GM12878 (cell line): ENCODE measurements around the gene UQCRQ. TPM values are rescaled to one million over a fixed set of nuclear protein-coding genes. Genes with fewer than 3 reads are reported as not detected.

Experiments
- CHD2 ChIP-seq: IDR thresholded peaks from 2 replicates; pipeline ENCODE4 v1.6.1; 2011; ENCODE audit warnings: low read depth, low read length, improper control_type of control experiment, borderline replicate concordance
- E2F8 ChIP-seq: fragments of 450-650 bp; IDR thresholded peaks from 2 replicates; pipeline ENCODE4 v1.6.1; 2018; ENCODE audit warnings: mild to moderate bottlenecking, low read depth, moderate library complexity; ENCODE audit not compliant: partially characterized antibody
- ESRRA ChIP-seq: IDR thresholded peaks from 2 replicates; pipeline ENCODE4 v1.6.1; 2012; ENCODE audit warnings: mild to moderate bottlenecking, low read length, improper control_type of control experiment
- IRF5 ChIP-seq: fragments of 450-650 bp; IDR thresholded peaks from 2 replicates; pipeline ENCODE4 v1.6.1; 2017; ENCODE audit warnings: borderline replicate concordance
- MAX ChIP-seq: IDR thresholded peaks from 2 replicates; pipeline ENCODE4 v1.6.1; 2012; ENCODE audit warnings: low read depth, low read length, improper control_type of control experiment
- NFIC ChIP-seq: IDR thresholded peaks from 2 replicates; pipeline ENCODE4 v1.6.1; 2012; ENCODE audit warnings: low read depth, mild to moderate bottlenecking, inconsistent platforms, low read length, moderate library complexity
- NFYB ChIP-seq: IDR thresholded peaks from 2 replicates; pipeline ENCODE4 v1.6.1; 2011; ENCODE audit warnings: low read depth, mild to moderate bottlenecking, low read length, improper control_type of control experiment, moderate library complexity; ENCODE audit not compliant: insufficient read depth
- NKRF ChIP-seq: fragments of 450-650 bp; conservative IDR thresholded peaks from 2 replicates; pipeline ENCODE4 v1.6.1; 2017; ENCODE audit warnings: mild to moderate bottlenecking, moderate library complexity
- SREBF1 ChIP-seq: IDR thresholded peaks from 2 replicates; pipeline ENCODE4 v1.6.1; 2012; ENCODE audit warnings: mild to moderate bottlenecking, low read length
- STAT3 ChIP-seq: IDR thresholded peaks from 2 replicates; pipeline ENCODE4 v1.6.1; 2011; ENCODE audit warnings: low read depth, low read length, improper control_type of control experiment
- ZBTB11 ChIP-seq: fragments of 450-650 bp; formaldehyde crosslinking; IDR thresholded peaks from 2 replicates; pipeline ENCODE4 v1.5.0; 2022; ENCODE audit warnings: mild to moderate bottlenecking, missing genetic modification characterization
- ZNF384 ChIP-seq: IDR thresholded peaks from 2 replicates; pipeline ENCODE4 v1.6.1; 2012; ENCODE audit warnings: low read depth, mild to moderate bottlenecking, low read length, improper control_type of control experiment, borderline replicate concordance
- ZNF687 ChIP-seq: fragments of 450-650 bp; IDR thresholded peaks from 2 replicates; pipeline ENCODE4 v1.6.1; 2017; ENCODE audit warnings: mild to moderate bottlenecking, moderate library complexity
- polyA plus RNA-seq, 11 experiments: library from polyadenylated mRNA; depleted of rRNA in 4 of 11; unstranded in 6 of 11; stranded (reverse) in 5 of 11; fragments of >200 nt; fragmentation: Nextera tagmentation in 4 of 11; fragmentation: Illumina TruSeq in 1 of 11; extraction: Ambion mirVana in 4 of 11; extraction: Trizol in 1 of 11; gene quantifications; 1 replicate in 1 of 11; 2 replicates in 10 of 11; pipeline versions ENCODE4 v1.2.1 to v1.2.3, GENCODE V29; 2011 to 2016; ENCODE audit warnings: inconsistent platforms in 2 of 11, missing spikeins in 2 of 11, low read depth in 1 of 11
- total RNA-seq, 4 experiments: library from RNA; depleted of rRNA in 3 of 4; stranded (reverse); fragments of >200 nt in 3 of 4; fragmentation: Illumina TruSeq in 1 of 4; extraction: Trizol in 1 of 4; gene quantifications; 2 replicates each; pipeline versions ENCODE4 v1.2.1 to v1.2.3, GENCODE V29; 2013 to 2021

Gene UQCRQ
- total and polyA plus RNA-seq, 10 of the 15 experiments (the other 5 are each of a cell fraction or from before 2014, with no cell fraction given), result 121 to 1,579 (median 408) TPM

- no peak for TF ChIP-seq E2F8
- no peak for TF ChIP-seq NFIC
- no peak for TF ChIP-seq IRF5
- no peak for TF ChIP-seq ZNF384
- no peak for TF ChIP-seq STAT3
- peak; percentile 81 for TF ChIP-seq ZNF687
- no peak for TF ChIP-seq MAX
- TF ChIP-seq ZBTB11 (CRISPR knock-in tag), result no peak
- no peak for TF ChIP-seq SREBF1
- TF ChIP-seq CHD2, result no peak
- no peak for TF ChIP-seq ESRRA
- TF ChIP-seq NFYB, result no peak
- TF ChIP-seq NKRF, result no peak
Observed at GRCh38 chr5:132820162-132820754, 46.2 kb upstream of the UQCRQ start (continued).
